Fibroblast of skin of right biceps (primary cell): Measurements from ENCODE around the gene FYN.

Experiments
- DNase-seq: peaks from one replicate; pipeline ENCODE4 v3.0.0-alpha.2; 2013

FYN gene

DNA sequence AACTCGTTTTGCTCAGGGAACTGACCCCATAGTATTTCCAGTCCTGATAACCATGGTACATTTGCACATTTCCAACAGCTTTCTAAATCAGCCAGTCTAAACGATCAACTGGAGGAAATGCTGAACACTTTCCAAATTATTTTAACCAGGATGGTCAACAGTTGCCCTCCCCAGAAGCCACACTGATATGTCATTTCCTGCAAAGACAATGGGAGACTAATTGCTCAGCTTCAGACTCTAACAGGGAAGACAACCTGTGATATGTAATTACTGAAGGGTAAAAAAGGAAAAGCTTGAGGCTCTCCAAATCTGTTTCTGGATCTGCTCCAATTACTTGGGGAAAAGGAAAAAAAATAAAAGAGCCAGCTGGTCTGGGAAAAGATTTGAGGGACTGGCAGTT, 88.8 kb downstream of the FYN start:
- no peak for DNase-seq

DNA sequence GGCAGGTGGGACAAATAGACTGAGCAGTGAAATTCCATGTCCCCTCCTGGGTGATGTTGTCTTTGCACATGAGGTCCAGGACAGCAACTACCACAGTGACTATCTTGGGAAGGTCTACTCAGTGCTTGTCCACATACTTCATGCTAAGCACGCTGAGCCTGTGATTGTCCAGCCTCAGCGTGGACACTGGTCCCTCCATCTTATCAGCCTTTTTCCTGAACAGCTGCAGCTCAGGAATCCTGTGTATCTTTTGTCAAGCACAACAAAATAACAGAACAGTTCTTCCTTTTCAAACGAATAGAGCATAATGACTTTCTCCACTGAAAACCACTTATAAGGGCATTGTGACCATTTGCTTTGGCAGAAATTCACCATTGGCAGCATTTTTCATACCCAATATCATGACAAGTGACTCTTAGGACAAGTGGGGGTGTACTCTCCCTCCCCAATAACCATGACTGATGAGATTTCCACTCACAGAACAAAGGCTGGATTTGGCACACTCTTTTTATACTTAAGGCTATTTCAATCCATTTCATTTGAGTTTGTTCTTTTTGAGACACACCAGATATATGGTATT, 90.3 kb downstream of the FYN start:
- no peak for DNase-seq

DNA sequence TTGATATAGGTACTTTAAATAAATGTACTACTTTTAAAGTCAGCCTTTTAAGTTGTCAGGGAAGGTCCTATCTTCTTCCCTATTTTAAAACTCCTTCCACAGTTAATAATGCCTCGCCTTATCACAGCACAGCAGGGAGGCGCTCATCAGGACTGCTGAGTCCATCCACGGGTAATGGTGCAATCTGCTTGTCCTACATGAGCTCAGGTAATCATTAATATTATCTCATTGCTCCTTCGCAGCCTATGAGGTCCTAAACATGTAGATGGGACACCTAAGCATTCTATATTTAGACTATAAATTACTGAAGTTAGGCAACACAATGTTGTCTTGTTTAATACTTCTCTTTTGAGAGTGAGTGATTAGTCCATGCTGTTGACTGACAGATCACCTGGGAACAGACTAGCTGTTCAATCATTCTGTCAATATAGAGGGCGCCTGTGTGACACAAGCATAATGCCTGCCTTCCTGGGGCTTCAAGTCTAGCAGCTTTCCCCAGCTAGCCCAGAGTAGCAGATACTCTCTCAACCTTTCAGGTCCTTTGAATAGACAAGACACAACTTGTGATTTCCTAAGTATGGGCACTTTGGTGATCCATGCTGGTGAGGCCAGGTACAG, 91.0 kb downstream of the FYN start:
- DNase-seq: no peak

DNA sequence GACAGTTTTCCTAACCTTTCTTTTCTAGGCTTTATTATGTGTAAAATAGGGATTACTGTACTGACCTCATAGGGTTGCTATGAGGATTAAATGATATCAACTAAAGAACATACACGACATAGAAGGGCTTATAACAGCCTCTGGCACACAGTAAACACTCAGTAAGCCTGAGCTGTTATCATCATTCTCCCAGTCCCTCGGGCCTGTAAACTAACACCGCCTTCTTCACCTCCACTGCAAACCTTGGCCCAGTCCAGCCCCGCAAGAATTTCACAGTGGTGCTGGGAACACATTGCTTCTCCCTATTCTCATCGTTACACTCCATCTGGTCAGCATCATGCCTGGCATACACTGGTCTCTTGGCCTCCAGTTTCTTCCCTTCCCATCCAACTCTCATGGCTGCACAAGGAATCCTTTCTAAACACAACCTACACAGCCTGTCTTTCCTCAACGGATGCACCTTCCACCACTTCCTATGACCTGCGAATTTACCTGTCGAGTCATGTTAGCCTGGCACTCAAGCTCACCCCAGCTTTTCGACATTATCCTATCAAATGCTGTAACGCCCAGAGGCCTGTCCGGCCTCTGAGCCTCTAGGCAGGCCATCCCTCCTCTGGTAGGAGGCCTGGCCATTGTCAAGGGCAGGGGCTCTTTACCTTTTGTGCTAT, 92.1 kb downstream of the FYN start:
- DNase-seq: peak; percentile 51

DNA sequence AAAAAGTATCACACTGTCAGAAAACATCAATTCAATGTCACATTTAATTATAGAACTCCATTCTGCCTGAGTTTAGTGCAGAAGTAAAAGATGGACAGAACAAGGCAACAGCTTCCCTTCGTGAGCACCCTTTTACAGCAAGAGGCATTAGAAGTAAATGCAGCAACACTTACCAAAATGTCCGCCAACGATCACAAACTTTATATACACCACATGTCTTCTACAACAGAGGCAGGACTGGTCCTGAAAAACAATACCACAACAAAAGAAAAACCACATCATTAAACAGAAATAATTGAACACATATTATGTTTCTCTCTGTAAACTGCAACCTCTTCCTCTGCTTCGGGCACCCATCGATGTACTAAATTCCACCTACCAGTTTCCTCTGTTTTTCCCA, 92.9 kb downstream of the FYN start:
- DNase-seq: no peak

DNA sequence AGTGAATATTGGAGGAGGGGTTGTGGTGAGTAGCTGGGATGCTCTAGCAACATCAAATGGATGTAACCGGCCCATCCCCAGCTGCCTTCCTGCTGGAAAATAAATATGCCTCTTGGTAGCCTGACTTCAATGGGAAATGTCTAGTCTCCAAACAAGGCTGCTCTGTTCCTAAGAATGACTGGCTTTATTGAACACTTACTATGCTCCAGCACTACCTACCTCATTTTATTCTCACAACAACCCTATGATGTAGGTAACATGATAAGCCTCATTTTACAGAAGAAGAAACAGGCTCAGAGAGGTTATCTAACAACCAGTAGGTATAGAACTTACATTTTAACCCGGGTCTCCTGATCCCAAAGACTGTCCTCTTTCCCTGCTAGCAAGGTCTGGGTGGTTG, 93.6 kb downstream of the FYN start:
- no peak for DNase-seq

DNA sequence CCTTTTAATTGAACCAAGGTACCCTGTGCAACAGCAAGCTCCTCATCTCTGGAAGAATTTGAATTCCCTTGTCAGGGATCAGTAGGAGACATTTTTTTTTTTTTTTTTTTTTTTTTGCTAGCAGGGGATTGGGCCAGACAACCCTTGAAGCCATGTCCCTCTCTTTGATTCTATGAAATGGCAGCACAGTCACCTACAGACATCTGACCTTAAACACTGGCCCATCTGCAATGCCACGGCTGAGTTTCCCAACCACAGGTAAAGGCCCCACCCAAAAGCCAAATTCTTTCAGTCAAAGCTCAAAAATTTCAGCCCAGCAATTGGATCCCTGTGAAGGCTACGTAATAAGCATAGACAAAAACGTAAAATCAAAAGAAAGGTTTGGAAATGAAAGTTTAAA, 94.2 kb downstream of the FYN start:
- DNase-seq: no peak

DNA sequence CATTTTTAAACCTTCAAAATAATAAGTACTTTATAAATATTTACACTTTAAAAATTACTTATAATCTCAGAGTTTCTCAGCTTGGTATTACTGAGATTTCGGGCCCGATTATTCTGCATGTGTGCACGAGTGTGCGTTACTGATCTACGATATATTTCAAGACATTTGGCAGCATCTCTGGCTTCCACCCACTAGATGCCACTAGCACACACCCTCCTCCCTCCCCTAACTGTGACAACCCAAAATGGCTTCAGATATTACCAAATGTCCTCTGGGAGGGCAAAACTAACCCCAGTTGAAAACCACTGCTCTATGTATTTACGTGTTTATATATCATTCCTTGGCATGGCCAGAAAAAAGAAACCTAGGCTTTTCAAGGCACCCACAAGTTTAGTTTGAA, 95.9 kb downstream of the FYN start:
- peak; percentile 48 for DNase-seq

DNA sequence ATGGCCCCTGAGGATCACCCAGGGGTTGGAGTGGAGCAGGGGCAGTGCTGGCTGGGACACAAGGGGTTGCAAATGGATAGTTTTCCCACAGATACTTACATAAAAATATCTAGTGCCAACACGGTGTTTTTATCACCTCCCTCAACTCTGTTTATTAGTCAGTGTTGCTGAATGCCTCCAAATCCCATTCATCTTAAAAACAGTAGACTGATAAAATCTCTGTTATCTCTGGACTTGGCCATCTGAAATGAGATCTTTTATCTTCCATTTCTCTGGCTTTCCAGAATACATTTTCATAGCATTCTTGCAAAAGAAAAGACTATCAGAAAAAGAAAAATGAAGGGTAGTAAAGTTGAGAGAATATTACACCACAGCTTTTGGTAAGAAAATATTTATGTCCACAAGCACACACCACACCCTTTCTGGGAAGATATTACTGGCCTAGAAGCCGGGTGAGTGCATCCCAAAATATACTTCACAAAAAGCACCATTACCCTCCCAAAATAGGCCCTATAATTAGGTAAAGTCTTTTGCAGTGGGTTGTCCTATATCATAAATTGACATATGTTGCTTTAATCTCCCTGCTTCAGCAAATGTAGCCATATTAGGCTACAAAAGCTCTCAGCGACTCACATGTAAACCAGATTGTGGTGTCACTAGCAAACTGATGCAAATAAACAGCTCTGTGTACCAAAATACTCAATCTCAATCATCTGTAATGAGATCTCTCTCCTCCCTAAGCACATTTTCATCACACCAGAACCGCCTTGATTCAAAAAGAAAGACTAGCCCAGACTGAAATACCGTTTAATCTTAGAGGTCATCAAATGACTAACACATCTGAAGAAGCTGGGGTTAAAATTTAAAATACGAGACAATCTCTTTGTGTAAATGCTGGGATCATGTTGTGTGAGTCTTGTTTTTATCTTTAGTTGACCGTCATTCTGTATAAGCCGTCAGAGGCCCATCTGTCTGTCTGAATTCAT, 96.7 kb downstream of the FYN start:
- DNase-seq: no peak

DNA sequence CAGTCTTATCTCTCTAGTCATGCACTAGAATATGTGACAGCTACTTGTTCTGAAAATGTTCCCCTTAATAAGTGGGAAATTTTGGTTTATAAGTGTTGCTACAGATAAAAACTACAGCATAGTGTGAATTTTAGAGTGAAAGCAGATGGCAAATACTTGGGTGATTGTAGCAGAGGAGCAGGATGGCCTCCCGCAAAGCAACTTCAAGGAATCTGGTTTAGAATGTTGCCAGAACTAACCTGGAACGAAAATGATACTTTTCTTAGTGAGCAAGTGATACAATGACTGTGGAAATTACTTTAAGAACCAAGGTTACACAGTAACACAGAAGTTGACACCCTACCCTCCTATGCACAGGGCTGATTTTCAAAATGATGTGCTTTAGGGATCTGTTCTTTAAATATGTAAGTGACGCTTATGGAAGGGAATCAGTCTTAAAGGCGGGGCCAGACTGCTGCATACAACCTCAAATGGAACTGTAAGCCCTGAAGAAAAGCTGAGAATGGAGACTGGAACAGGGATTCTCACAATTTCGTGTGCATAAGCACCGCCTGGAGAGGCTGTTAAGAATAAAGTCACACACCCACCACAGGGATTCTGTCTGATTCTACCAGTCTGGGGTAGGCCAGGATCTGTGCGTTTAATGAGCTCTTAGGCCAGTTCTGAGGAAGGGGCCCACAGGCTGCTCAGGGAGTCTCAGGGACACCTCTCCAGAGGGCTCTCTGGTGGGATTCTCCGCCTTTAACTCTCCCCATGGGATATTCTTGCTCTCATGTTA, 97.9 kb downstream of the FYN start:
- DNase-seq: peak; percentile 75

DNA sequence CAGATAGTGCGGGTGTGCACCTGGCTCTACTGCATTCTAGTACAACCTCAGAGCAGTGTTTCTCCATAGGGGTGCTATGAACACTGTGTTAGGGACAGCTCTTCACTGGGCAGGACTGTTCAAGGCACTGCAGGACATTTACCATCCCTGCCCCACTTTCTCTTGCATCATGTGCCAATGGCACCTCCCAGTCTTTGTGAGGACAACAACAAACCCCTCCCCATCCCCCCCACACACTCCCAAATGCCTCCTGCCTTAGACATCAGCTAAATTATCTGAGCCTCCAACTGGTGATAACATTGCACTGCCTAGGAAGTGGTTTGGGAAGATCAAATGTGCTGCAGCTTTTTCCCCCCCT, 98.9 kb downstream of the FYN start:
- peak; percentile 61 for DNase-seq

DNA sequence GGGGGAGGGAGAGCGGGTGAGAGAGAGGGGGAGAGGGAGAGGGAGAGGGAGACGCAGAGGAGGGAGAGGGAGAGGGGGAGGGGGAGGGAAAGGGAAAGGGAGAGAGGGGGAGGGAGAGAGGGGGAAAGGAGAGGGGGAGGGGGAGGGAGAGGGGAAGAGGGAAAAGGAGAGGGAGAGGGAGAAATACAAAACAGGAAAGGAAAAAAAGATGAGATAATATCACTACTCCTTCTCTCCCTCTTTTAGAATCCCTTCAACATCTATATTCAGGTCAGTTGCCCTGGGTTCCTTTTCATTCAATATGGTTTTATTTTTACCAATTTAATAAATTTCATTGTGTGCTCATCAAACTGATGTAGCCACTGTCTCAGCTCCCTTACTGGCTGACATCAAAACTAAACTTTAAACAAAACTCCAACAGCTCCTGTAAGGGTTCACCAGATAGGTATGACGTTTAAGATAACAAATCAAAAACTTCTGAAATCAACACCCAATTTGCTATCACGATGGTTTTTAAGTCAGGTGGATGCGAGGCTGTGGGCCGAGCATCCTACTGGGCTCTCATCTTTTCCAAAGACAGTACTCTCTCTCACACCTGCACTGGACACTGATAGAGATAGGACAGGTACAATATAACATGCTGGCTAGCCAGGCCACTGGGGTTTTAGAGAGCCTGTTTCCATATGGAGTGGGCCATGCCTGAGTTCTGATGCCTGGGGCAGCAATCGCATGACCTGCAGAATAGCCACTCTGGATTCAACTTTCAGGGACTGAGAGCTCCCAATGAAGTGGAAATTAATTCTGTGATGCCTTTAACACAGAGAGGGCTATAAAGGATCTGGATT, 99.5 kb downstream of the FYN start:
- DNase-seq: no peak

DNA sequence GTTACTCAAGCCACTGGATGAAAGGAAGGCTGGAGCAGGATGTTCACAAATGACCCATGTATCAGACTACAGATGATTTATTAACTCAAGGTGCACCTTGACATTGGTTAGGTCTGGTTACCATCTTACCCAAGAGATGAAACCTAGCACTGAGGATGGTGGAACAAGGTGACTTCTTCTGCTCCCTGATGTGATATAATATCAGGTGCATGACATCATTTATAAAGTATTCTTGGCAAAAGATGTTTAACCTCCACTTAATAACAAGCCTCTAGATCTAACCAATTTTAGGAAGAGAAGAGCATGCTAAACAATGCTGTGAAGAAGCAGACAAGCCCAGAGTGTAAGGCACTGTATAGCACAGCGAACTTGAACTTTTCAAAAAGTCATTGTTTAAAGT, 100.9 kb downstream of the FYN start:
- DNase-seq: no peak

DNA sequence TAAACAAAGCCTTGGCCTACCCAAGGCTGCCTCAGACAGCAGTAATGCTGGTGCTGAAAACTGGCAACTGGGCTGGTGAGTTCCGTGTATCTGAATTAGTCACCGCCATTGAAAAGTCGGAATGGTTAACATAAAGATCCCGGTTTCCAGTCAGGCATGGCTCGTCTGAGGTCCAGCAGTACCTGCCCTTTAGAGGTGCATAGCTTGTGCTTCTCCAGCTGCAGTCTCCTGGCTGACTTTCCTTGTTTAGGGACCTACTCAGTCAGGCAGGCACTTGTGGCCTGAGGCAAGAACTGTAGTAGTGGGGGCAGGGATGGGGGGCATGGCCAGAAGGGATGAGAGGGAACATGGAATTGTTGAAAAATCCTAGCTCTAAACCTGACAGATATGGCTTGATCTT, 101.6 kb downstream of the FYN start:
- no peak for DNase-seq

DNA sequence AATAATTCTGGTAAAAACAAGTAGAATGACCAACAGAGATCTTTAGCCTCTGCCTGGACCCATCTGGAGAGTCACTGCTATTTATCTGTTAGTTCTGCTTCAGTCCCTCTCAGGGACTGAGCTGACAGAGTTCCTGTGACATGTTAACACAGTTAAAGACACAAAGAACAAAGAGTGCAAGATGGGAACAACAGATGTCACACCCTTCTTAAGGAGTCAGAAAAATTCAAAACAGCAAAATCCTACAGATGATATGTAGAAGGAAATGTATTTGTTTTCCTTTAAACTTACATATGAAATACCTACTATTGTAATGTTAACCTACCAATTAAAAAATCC, 102.2 kb downstream of the FYN start:
- DNase-seq: no peak

DNA sequence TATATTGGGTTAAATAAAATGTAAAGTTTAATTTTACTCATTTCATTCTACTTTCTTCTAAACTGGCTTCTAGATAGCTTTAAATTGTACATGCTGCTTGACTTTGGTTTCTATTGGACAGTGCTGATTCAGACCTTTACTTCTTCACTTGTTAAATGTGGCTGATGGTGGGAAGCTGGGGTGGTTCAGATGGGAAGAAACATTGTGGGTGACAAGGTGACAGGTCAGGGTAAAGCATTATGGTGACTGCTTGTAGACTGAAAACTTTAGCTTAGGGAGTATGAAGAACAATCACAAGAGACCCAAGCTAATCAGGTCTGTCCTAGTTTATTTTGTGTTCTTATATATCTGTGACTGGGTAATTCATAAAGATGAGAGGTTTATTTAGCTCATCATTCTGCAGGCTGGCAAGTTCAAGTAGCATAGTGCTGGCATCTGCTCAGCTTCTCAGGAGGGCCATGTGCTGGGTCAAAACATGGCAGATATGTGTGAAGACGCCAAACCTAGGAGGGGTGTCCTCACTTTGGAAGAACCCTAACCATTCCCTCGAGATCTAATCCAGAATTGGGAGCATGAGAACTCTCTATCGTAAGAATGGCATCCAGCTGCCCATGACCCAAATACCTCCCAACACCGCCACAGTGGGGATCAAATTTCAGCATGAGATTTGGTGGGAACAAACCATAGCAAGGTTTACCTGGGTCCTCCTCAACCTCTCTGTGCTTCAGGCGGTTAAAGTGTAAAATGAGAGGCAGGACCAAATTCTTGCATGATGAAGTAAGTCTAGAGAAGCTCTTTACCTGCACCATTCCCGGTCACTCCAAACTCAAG, 102.8 kb downstream of the FYN start:
- no peak for DNase-seq

DNA sequence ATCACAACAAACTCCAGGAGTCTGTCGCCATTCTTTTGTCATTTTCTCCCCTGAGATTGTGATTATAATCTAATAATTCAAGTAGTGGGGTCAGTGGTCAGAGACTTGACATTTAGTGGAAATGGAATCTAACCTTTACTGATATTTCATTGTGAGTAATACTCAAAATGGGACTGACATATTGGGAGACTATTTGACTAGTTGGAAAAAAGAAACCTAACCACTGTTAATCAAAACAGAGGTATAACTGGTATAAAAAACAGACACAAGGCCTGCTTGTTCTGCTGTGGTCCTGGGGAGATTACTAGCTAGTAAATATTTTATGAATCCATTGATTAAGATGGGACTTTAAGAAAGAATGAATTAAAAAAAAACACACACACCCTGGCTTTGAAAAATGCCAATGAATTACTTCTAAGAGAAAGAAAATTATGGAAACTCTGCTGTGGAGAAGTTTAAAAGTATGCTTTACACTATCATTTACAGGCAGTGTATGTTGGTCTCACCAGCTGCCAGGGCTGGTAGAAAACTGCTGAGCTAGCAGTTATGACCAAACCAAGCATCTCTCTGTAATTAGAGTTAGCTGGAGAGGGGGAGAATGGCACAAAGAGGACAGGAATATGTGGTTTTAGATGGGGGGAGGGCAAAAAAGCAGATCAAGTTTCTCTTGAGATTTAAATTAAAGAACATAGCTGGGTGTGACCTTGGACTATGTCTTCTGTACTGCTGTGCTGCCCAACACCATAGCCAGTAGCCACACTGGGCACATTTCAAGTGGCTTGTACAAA, 103.7 kb downstream of the FYN start:
- DNase-seq: no peak

DNA sequence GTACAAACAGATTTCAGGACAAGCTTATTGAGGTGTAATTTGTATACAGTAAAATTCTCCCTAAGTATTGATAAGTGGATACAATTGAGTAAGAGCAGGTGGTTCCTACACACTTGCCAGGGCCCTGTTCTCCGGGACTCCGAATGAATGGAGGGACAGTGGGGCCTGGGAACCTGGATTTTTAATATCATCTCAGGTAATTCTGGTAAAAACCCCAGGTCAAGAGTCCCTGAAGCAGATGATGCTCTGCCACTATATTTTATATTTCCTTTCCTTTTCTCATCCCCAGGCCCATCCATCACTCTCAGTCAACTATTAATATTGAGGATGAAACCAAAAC, 104.9 kb downstream of the FYN start:
- no peak for DNase-seq

DNA sequence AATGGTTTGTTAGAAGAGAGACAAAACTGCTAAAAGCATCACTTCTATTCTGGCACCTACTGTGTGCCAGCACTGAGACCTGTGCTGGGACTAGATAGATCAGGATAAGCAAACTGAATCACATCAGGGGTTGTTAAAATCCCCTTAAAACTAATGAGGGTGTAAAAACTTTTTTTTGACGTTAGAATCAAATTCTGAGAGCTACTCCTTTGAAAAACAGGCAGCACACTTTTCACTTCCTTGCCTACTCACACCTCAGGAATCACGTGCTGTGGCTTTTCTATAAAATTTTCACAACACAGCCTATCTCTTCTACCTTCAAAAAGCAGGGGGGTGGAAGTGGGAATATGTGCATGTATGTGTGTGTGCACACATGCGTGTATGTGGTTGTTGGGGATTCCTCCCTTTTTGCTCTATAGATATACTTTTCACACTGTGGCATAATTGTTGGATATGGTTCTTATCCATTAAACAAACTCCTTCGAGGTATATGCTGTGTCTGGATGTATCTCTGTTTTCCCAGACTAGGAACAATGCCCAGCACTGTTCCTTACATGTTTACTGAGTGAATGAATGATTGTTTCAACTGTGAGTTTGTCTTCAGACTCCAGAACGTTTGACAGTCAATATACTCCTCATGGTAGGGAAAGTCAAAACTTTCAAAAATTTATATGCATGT, 105.4 kb downstream of the FYN start:
- DNase-seq: no peak
